H1 (cell line): Measurements from ENCODE around the gene TRNP1. TPM values are rescaled to one million over a fixed set of nuclear protein-coding genes. Genes with fewer than 3 reads are reported as not detected.

Experiments used
- CHD1 ChIP-seq: IDR thresholded peaks from 2 replicates; pipeline ENCODE4 v1.6.1; 2012; ENCODE audit warnings: low read depth, low read length, improper control_type of control experiment
- GABPA ChIP-seq: IDR thresholded peaks from 2 replicates; pipeline ENCODE4 v1.6.1; 2011; ENCODE audit warnings: mild to moderate bottlenecking, low read length, moderate library complexity, borderline replicate concordance; ENCODE audit not compliant: insufficient read depth
- HDAC2 ChIP-seq, 2 experiments: fragments of 300-600 bp in 1 of 2; sonication (generic) in 1 of 2; IDR thresholded peaks; 2 replicates each; pipeline ENCODE4 v1.6.1; 2011 to 2012; ENCODE audit warnings: low read depth in 2 of 2, low read length in 2 of 2, mild to moderate bottlenecking in 2 of 2, moderate library complexity in 2 of 2, borderline replicate concordance in 1 of 2, inconsistent platforms in 1 of 2
- KDM1A ChIP-seq: fragments of 200-600, 300-600 bp; sonication (generic); IDR thresholded peaks from 2 replicates; pipeline ENCODE4 v1.7.1; 2016; ENCODE audit warnings: mild to moderate bottlenecking, low read length, borderline replicate concordance
- POU5F1 ChIP-seq: IDR thresholded peaks from 2 replicates; pipeline ENCODE4 v1.6.1; 2011; ENCODE audit warnings: low read depth, mild to moderate bottlenecking, low read length, moderate library complexity
- RAD21 ChIP-seq, 2 experiments: IDR thresholded peaks in 1 of 2; conservative IDR thresholded peaks in 1 of 2; 2 replicates each; pipeline ENCODE4 v1.6.1; 2011; ENCODE audit warnings: low read depth in 2 of 2, low read length in 2 of 2, improper control_type of control experiment in 1 of 2, inconsistent platforms in 1 of 2, mild to moderate bottlenecking in 1 of 2, moderate library complexity in 1 of 2
- SIX5 ChIP-seq: IDR thresholded peaks from 2 replicates; pipeline ENCODE4 v1.6.1; 2011; ENCODE audit warnings: mild to moderate bottlenecking, low read depth, low read length
- SP4 ChIP-seq: IDR thresholded peaks from 2 replicates; pipeline ENCODE4 v1.6.1; 2012; ENCODE audit warnings: low read length, inconsistent platforms
- TAF1 ChIP-seq: IDR thresholded peaks from 2 replicates; pipeline ENCODE4 v1.6.1; 2011; ENCODE audit warnings: mild to moderate bottlenecking, low read depth, low read length
- polyA plus RNA-seq, 7 experiments: library from polyadenylated mRNA; depleted of rRNA in 3 of 7; stranded (reverse) in 5 of 7; unstranded in 2 of 7; fragments of >200 nt in 5 of 7; fragments of 200-250 nt in 2 of 7; gene quantifications; 1 replicate in 5 of 7; 2 replicates in 1 of 7; 4 replicates in 1 of 7; pipeline versions ENCODE4 v1.2.1 to v1.2.3, GENCODE V29; 2011 to 2013; ENCODE audit warnings: missing spikeins in 2 of 7, mixed read lengths in 2 of 7
- total RNA-seq: library from RNA; stranded (reverse); fragmentation: NEBNext Ultra II Directional; extraction: Animal tissue kit (Norgen Biotek cat#: 25700); gene quantifications from 2 replicates; pipeline ENCODE4 v1.2.1, GENCODE V29; 2021
- TF ChIP-seq, protein P1 (sequence below): IDR thresholded peaks from 2 replicates; pipeline ENCODE4 v1.6.1; 2011; ENCODE audit warnings: low read length, improper control_type of control experiment
- TF ChIP-seq, protein P2 (sequence below), 3 experiments: IDR thresholded peaks; 1 replicate in 2 of 3; 2 replicates in 1 of 3; pipeline versions ENCODE4 v1.5.1 to v1.6.1; 2011; ENCODE audit warnings: low read length in 3 of 3, mild to moderate bottlenecking in 3 of 3, inconsistent platforms in 2 of 3, low read depth in 1 of 3, moderate library complexity in 1 of 3; ENCODE audit not compliant: insufficient read depth in 1 of 3; ENCODE audit errors: control extremely low read depth in 1 of 3
- TF ChIP-seq, protein P3 (sequence below): IDR thresholded peaks from 2 replicates; pipeline ENCODE4 v1.6.1; 2012; ENCODE audit warnings: low read length, inconsistent platforms

The TRNP1 gene
- total and polyA plus RNA-seq, 2 of the 8 experiments (the other 6 are each of a cell fraction or from before 2014, with no cell fraction given) = 51.7 to 102 TPM

DNA sequence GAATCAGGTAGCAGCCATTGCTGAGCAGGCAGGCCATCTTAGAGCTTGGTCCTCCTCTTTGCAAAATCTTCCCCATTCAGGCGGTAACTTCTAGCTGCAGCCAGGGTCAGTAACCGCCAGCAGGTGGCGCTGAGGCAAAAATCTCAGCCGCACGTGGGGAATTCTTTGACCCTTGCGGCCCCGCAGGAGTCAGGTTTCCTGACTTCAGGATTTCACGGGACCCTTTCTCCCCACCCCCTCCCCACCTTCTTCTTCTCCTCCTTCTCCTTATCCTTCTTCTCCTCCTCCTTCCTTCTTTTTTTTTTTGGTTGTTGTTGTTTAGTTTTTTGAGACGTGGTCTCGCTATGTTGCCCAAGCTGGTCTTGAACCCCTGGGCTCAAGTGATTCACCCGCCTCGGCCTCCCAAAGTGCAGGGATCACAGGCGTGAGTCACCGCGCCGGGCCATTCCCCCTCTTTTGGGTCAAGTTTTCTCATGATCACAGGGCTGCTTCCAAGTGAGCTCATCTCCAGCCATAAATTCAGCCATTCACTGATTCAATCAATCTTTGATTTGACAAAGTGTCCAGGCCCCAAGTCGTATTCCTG, 52.6 kb downstream of the TRNP1 start (continued):
- TF ChIP-seq GABPA (0 out of 2 replicates have a peak, but pooled peaks have one; percentile 25), HDAC2 (IDR thresholded peaks at IDR 0.05; ENCODE audit: borderline replicate concordance in 1 of 2, low read depth in 2 of 2, low read length in 2 of 2) (no peak), SP4 (peak; percentile 73; the same call in 1 of the 2 replicates), SIX5 (no peak), CHD1 (no peak), RAD21 (IDR thresholded peaks at IDR 0.05 in 1 of 2, conservative IDR thresholded peaks at IDR 0.05 in 1 of 2; ENCODE audit: low read depth in 2 of 2, low read length in 2 of 2) (peak; percentile 66 to 75), KDM1A (0 out of 2 replicates have a peak, but pooled peaks have one; percentile 59), TAF1 (0 out of 2 replicates have a peak, but pooled peaks have one; percentile 26), POU5F1 (no peak)
- TF ChIP-seq, protein P1, sequence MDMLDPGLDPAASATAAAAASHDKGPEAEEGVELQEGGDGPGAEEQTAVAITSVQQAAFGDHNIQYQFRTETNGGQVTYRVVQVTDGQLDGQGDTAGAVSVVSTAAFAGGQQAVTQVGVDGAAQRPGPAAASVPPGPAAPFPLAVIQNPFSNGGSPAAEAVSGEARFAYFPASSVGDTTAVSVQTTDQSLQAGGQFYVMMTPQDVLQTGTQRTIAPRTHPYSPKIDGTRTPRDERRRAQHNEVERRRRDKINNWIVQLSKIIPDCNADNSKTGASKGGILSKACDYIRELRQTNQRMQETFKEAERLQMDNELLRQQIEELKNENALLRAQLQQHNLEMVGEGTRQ = 0 out of 2 replicates have a peak, but pooled peaks have one; percentile 44
- TF ChIP-seq, protein P2, sequence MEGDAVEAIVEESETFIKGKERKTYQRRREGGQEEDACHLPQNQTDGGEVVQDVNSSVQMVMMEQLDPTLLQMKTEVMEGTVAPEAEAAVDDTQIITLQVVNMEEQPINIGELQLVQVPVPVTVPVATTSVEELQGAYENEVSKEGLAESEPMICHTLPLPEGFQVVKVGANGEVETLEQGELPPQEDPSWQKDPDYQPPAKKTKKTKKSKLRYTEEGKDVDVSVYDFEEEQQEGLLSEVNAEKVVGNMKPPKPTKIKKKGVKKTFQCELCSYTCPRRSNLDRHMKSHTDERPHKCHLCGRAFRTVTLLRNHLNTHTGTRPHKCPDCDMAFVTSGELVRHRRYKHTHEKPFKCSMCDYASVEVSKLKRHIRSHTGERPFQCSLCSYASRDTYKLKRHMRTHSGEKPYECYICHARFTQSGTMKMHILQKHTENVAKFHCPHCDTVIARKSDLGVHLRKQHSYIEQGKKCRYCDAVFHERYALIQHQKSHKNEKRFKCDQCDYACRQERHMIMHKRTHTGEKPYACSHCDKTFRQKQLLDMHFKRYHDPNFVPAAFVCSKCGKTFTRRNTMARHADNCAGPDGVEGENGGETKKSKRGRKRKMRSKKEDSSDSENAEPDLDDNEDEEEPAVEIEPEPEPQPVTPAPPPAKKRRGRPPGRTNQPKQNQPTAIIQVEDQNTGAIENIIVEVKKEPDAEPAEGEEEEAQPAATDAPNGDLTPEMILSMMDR (IDR thresholded peaks at IDR 0.05; ENCODE audit: control extremely low read depth in 1 of 3, insufficient read depth in 1 of 3, low read depth in 1 of 3, low read length in 3 of 3) = peak; percentile 91 to 94 (median 91)
- TF ChIP-seq, protein P3, sequence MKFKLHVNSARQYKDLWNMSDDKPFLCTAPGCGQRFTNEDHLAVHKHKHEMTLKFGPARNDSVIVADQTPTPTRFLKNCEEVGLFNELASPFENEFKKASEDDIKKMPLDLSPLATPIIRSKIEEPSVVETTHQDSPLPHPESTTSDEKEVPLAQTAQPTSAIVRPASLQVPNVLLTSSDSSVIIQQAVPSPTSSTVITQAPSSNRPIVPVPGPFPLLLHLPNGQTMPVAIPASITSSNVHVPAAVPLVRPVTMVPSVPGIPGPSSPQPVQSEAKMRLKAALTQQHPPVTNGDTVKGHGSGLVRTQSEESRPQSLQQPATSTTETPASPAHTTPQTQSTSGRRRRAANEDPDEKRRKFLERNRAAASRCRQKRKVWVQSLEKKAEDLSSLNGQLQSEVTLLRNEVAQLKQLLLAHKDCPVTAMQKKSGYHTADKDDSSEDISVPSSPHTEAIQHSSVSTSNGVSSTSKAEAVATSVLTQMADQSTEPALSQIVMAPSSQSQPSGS = peak; percentile 55; the same call in 1 of the 2 replicates
